ENCODE data around the gene CCDC178.

DNA sequence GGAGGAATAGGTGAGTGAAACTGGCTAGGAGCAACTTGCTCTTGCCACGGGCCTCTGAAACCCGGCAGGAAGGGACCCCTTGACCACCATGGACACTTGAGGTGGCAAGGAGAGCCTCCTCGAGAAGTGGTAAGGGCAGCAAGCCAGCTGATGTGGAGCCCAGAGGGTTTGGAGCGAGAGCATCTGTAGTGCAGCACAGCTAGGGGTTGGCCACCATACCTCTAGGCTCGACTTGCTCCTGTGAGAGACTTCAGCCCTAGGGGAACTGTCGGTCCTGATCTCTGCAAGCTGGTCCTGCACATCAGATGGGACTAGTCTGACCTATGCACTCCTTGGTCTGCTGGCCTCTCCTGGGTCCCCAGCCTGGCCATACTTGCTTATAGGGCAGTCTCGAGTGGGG is 158.4 kb downstream of the CCDC178 start:
- TF ChIP-seq, protein P1, sequence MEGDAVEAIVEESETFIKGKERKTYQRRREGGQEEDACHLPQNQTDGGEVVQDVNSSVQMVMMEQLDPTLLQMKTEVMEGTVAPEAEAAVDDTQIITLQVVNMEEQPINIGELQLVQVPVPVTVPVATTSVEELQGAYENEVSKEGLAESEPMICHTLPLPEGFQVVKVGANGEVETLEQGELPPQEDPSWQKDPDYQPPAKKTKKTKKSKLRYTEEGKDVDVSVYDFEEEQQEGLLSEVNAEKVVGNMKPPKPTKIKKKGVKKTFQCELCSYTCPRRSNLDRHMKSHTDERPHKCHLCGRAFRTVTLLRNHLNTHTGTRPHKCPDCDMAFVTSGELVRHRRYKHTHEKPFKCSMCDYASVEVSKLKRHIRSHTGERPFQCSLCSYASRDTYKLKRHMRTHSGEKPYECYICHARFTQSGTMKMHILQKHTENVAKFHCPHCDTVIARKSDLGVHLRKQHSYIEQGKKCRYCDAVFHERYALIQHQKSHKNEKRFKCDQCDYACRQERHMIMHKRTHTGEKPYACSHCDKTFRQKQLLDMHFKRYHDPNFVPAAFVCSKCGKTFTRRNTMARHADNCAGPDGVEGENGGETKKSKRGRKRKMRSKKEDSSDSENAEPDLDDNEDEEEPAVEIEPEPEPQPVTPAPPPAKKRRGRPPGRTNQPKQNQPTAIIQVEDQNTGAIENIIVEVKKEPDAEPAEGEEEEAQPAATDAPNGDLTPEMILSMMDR (IDR thresholded peaks at IDR 0.05): no peak
- no peak for TF ChIP-seq POLR2A (IDR thresholded peaks at IDR 0.05)

Measured in esophagus squamous epithelium (tissue), 4 donors.